NCI-H187 treated with DMSO at 0.1 percent for 48 hours (cell line): ENCODE measurements around the gene USH1C.

Experiments used
- DNase-seq: peaks from one replicate; lab custom pipeline; 2025; lab: John Stamatoyannopoulos, UW

The USH1C gene

DNA sequence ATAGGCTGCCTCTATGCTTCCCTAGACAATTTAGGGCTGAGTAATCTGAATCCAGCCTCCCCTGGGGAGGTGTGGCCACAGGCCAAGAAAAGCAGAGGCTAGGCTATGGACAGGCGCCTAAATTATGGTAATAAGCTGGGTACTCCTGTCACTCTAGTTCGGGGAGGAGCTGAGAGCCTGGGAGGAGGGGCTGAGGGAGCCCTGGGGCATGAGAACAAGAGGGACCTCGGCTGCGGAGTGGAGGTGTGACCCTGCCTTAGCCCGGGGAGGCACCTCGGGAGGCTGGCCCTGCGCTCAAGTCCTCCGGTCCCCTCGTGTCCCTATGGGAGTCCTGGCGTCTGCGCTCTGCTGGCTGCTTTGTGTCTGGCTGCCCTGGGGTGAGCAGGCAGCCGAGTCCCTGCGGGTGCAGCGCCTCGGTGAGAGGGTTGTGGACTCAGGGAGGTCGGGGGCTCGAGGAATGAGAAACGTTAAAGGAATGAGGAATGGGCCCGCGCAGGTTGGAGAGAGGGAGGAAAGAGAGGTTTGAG lies 2.9 kb upstream of the USH1C start, which contains the start of gene OTOG:
Gene OTOG (plus strand): TSS at position 209 of the 527 bp plus-strand sequence. CDS start 114 bp downstream, at position 323.
- DNase-seq, result no peak

DNA sequence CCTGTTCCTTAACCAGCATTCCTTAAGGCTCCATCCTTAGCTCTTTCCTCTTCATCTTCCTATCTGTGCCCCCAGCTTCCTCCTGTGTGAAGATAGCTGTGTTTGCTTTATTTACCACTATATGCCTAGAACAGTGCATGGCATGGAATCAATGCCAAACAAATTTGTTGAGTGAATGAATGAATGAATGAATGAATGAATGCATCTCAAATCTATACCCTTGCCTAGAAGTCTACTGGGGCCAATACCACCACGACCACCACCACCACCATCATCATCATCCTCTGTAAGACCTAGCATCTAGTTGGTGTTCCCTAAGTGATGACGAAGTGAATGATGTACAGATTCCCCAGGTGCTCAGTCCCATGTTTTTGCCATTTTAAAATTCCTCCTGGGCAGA lies 2.0 kb upstream of the USH1C start:
- no peak for DNase-seq

DNA sequence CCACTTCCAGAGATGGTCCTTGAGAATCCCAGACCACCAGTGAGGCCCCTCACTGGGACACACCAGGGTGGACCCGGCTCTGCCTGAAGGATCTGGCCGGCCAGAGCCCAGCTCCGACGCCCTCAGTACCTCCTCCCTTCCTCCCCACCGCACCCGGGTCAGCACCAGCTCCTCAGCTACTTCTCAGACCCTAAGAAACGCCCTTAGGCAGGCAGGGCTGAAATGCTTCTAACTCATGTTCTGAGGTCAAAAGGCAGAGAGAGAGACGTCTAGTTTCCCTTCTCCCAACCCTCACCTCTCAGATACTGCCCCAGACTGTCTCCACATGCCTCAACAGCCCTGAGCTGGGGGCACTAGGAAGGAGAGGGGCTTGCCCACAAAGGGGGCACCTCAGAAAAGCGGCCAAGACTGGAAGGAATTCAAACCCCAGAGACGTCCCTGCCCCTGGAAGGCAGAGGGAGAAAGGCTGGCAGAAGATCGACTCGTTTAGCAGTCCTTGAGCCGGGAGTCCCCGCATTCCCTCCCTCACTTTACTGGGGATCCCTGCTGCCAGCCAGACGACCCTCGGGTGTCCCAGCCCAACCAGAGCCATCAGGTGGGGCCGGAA lies 539 bp downstream of the USH1C start:
- DNase-seq, result no peak

DNA sequence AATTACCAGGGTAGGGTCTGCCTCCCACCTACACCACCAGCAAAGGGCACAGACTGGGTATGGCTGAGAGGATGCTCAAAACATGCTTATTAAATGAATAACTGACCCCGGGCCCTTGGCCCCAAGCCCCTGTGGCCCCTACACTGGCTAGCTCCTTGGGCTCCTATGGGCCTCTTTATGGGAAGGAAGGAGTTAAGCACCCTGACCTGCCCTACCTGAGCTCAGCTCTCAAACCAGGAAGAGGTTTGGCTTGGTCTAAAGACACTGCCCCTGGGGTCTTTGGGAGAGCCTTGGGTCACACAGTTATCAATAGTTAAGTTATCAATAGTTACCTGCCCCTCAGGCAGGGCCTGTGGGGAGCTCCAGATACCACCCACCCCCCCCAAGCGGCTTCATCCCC lies 1.2 kb downstream of the USH1C start:
- DNase-seq, result no peak

DNA sequence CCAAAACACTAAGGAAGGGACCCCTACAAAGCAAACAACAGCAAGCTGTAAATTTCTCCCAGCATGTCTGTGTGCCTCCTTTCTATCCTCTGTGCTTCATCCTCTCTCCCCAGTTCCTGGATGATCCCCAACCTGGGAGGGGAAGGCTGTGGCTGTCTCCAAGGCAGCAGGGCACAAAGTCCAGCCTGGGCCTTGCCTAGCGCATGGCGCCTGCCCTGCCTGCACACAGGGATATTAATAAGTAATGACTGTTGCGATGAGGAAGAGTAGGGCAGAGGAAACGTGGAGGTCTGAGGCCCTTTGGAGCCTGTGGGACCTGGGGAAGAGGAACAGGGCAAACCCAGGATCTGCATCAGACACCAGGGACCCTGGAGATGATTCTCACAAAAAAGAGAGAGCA lies 2.0 kb downstream of the USH1C start:
- no peak for DNase-seq

- no peak for DNase-seq
These were observed 2.8 kb downstream of the USH1C start for GRCh38 chr11:17541330-17541885.

GRCh38 chr11:17540807-17541206 lies 3.4 kb downstream of the USH1C start:
- no peak for DNase-seq

GRCh38 chr11:17538731-17539130 lies 5.5 kb downstream of the USH1C start:
- DNase-seq, result no peak

- no peak for DNase-seq
These were observed 6.2 kb downstream of the USH1C start for GRCh38 chr11:17538054-17538453.

- DNase-seq, result no peak
These were observed 7.0 kb downstream of the USH1C start for GRCh38 chr11:17537261-17537660.

GRCh38 chr11:17535488-17535887 lies 8.7 kb downstream of the USH1C start:
- DNase-seq, result no peak

- DNase-seq, result no peak
These were observed 10.3 kb downstream of the USH1C start for GRCh38 chr11:17533778-17534415.

DNA sequence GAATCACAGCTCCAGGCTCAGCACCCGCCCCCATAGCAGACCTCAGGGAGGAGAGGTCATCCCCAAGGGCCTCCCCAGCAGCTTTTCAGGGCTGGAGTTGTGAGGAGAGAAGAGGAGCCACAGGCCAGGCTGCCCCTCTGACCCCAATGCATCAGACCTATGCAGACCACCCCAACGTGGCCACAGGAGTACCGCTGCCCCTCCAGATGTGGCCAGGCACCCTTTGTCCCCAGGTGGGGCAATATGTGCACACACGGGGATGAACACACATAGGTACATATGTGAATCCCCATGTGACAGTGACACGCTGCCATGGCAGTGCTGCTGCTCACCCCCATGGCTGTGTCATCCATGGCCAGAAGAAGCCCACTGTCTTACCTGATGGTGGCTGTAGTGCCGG lies 10.9 kb downstream of the USH1C start:
- DNase-seq, result no peak

- no peak for DNase-seq
These were observed 11.4 kb downstream of the USH1C start for GRCh38 chr11:17532784-17533183.

DNA sequence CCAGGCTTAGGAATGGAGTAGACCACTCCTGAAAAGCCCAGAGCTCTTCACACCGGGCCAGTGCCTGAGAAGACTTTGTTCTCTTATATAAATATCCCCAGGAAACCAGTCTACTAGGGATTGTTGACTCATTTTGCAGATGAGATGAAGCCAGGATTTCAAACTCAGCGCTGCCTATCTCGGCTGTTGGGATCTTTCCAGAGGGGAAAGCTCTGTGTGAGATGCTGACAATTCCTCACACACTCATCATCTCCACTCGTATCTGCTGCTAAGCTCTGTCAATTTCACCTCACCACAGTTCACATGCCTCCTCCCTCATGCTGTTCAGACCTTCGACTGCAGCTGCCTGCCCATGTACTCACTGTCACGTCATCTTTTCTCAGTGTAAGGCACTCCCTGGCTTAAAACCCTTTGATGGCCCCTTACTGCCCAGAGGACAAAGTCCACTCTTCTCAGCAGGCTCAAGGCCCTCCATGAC lies 12.5 kb downstream of the USH1C start:
- DNase-seq, result no peak

DNA sequence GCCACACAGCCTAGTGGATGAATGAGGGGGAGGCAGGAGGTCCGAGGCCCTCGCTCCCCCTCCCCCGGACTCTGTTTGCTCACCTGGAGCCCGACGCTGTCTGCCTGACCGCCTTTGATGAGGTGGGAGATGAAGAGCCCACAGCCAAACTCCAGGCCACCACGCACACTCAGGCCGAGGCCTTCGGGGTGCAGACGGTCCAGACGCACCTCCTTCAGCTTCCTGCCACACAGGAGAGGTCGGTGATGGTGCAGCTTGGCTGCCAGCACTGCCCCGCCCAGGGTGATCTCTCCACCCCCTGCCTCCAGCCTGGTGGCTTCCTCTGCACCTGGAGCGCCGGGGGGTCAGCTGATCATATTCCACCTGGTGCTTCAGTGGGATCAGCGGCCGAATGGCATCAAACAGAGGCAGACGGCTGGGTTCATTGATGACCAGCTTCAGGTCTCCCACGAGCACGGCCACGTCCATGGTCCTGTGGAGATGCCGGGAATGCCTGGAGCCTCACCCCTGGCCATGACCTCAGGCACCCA lies 13.1 kb downstream of the USH1C start:
- DNase-seq, result no peak

GRCh38 chr11:17529844-17530185 lies 14.4 kb downstream of the USH1C start:
- no peak for DNase-seq

- DNase-seq, result no peak
These were observed 15.0 kb downstream of the USH1C start for GRCh38 chr11:17528906-17529843.

DNA sequence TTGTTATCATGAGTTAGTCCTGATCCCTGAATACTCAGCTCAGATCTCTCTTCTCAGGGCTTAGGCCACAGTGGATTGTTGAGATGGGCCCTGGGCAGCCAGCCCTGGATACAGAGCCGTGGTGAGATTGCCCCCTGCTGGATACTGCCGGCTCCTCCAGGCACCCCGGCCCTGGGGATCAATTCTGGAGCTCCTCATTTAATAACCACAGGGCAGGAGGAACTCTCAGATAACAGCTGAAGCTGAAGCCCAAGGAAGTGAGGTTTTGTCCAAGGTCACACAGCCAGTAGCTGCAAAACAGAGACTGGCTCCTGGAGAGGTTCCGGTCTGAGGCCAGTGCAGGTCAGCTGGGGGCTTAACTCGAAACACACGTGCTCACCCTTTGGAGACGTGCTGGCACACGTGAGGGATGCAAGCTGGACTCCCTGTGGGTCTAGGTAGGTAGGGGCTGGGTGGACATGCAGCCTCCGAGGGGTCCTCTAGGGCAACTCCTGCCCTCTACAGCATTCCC lies 16.0 kb downstream of the USH1C start:
- DNase-seq, result peak; percentile 42

DNA sequence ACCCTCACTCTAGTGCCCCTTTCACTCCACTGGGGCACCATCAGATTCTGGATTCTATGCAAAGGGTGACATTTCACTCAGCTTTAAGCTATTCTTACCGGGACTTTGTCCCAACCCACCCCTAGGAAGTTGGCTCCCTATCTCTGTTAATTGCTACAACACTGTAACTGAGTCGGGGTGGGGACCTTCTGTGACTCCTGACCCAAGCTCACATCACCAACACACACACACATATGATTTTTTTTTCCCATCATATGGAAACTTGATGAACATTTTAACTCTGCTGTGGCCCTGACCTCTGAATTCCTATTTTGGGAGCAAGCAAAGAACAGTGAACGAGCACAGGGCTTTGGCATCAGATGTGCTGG lies 16.6 kb downstream of the USH1C start:
- DNase-seq, result no peak

- DNase-seq, result no peak
These were observed 17.1 kb downstream of the USH1C start for GRCh38 chr11:17526931-17527627.
